Right atrium auricular region (tissue), 2 donors: ENCODE results near the gene CIBAR2. TPM values are rescaled to one million over a fixed set of nuclear protein-coding genes. Genes with fewer than 3 reads are reported as not detected.

Experiments
- DNase-seq: peaks from one replicate; pipeline ENCODE4 v3.0.0-alpha.2; 2019; ENCODE audit warnings: low spot score
- H3K27ac ChIP-seq, 2 donors: fragments of 200-600 bp; sonication (generic); 1 replicate in 1 of 2; 2 replicates in 1 of 2; pipeline ENCODE4 v1.5.1; 2016 to 2019
- H3K27me3 ChIP-seq, 2 donors: fragments of 200-600 bp; sonication (generic); one replicate each; pipeline versions ENCODE4 v1.5.1 to v1.6.0; 2017 to 2019
- H3K36me3 ChIP-seq: fragments of 200-600 bp; sonication (generic); one replicate; pipeline ENCODE4 v1.5.1; 2016
- H3K4me1 ChIP-seq, 2 donors: fragments of 200-600 bp; sonication (generic); one replicate each; pipeline versions ENCODE4 v1.5.1 to v1.6.0; 2017 to 2019
- H3K4me3 ChIP-seq, 2 donors: fragments of 200-600 bp; sonication (generic); 1 replicate in 1 of 2; 2 replicates in 1 of 2; pipeline ENCODE4 v1.5.1; 2017 to 2019; ENCODE audit warnings: mild to moderate bottlenecking in 1 of 2, moderate library complexity in 1 of 2
- H3K9me3 ChIP-seq, 2 donors: fragments of 200-600 bp; sonication (generic); one replicate each; pipeline ENCODE4 v1.5.1; 2019
- CTCF ChIP-seq, 2 donors: fragments of 200-600 bp; sonication (generic); IDR thresholded peaks; one replicate each; pipeline ENCODE4 v1.5.1; 2019; ENCODE audit warnings: antibody characterized with exemption in 2 of 2
- total RNA-seq, 2 donors: library from RNA; depleted of rRNA; stranded (reverse); fragments of >200 nt; gene quantifications; one replicate each; pipeline ENCODE4 v1.1.0, GENCODE V29; 2016

CIBAR2 gene
- total RNA-seq, 2 donors from 2014 or later, result not detected

GRCh38 chr16:85134789-85135142 lies 22.5 kb upstream of the CIBAR2 start:
- Histone ChIP-seq H3K36me3 (no peaks in the 10 kb centered on the region), H3K27ac (no peak overlapping the region), H3K4me1 (peaks cover 0 to 59% of the 10 kb centered on the region in 2 donors), H3K9me3 (no peaks in the 10 kb centered on the region), H3K4me3 (no peak overlapping the region), H3K27me3 (no peaks in the 10 kb centered on the region)
- DNase-seq, result no peak
- TF ChIP-seq CTCF (IDR thresholded peaks at IDR 0.05), result no peak

- no peak overlapping the region for H3K27ac ChIP-seq
- H3K36me3 ChIP-seq, result no peaks in the 10 kb centered on the region
- H3K9me3 ChIP-seq, result no peaks in the 10 kb centered on the region
- peaks cover 0 to 63% of the 10 kb centered on the region in 2 donors for H3K4me1 ChIP-seq
- H3K27me3 ChIP-seq, result no peaks in the 10 kb centered on the region
- no peak overlapping the region for H3K4me3 ChIP-seq
- DNase-seq, result no peak
- no peak for TF ChIP-seq CTCF (IDR thresholded peaks at IDR 0.05)
These were observed 22.0 kb upstream of the CIBAR2 start for GRCh38 chr16:85134076-85134788.

GRCh38 chr16:85133290-85133599 lies 21.0 kb upstream of the CIBAR2 start:
- H3K27ac ChIP-seq, result no peak overlapping the region
- no peaks in the 10 kb centered on the region for H3K27me3 ChIP-seq
- H3K4me1 ChIP-seq, result peaks cover 0 to 63% of the 10 kb centered on the region in 2 donors
- DNase-seq, result no peak
- no peaks in the 10 kb centered on the region for H3K36me3 ChIP-seq
- no peak for TF ChIP-seq CTCF (IDR thresholded peaks at IDR 0.05)
- no peaks in the 10 kb centered on the region for H3K9me3 ChIP-seq
- H3K4me3 ChIP-seq, result no peak overlapping the region

- Histone ChIP-seq H3K4me1 (peaks cover 0 to 58% of the 10 kb centered on the region in 2 donors), H3K27ac (no peak overlapping the region), H3K36me3 (no peaks in the 10 kb centered on the region), H3K4me3 (no peak overlapping the region), H3K9me3 (no peaks in the 10 kb centered on the region), H3K27me3 (no peaks in the 10 kb centered on the region)
- no peak for DNase-seq
- TF ChIP-seq CTCF (IDR thresholded peaks at IDR 0.05), result no peak
These were observed 20.4 kb upstream of the CIBAR2 start for GRCh38 chr16:85132456-85133289.

GRCh38 chr16:85130705-85131028 lies 18.4 kb upstream of the CIBAR2 start:
- DNase-seq, result no peak
- H3K27me3 ChIP-seq, result no peaks in the 10 kb centered on the region
- H3K4me3 ChIP-seq, result no peak overlapping the region
- H3K36me3 ChIP-seq, result no peaks in the 10 kb centered on the region
- H3K27ac ChIP-seq, result peak overlapping the region; percentile 66 to 76
- H3K9me3 ChIP-seq, result no peaks in the 10 kb centered on the region
- peaks cover 0 to 58% of the 10 kb centered on the region in 2 donors for H3K4me1 ChIP-seq
- TF ChIP-seq CTCF (IDR thresholded peaks at IDR 0.05), result no peak
